HG03520 (cell line): ENCODE measurements around the gene TMEM33.

Experiments
- ATAC-seq: cut with Tn5 transposase; IDR thresholded peaks from one replicate; pipeline ENCODE4 v1.9.1; 2021; ENCODE audit warnings: mild to moderate bottlenecking, moderate library complexity; ENCODE audit not compliant: unreplicated experiment

TMEM33 gene

GRCh38 chr4:41939016-41939626, 3.9 kb downstream of the TMEM33 start:
- ATAC-seq, result no peak

GRCh38 chr4:41940834-41941233, 5.6 kb downstream of the TMEM33 start:
- no peak for ATAC-seq

- ATAC-seq, result no peak
Observed at GRCh38 chr4:41943506-41943905, 8.3 kb downstream of the TMEM33 start.

GRCh38 chr4:41944089-41944488, 8.9 kb downstream of the TMEM33 start:
- ATAC-seq, result no peak

GRCh38 chr4:41949531-41949930, 14.3 kb downstream of the TMEM33 start:
- no peak for ATAC-seq

GRCh38 chr4:41957634-41958033, 22.4 kb downstream of the TMEM33 start:
- no peak for ATAC-seq

- no peak for ATAC-seq
Observed at GRCh38 chr4:41963105-41963504, 27.9 kb downstream of the TMEM33 start.

GRCh38 chr4:41964401-41964800, 29.2 kb downstream of the TMEM33 start:
- ATAC-seq, result no peak

- no peak for ATAC-seq
Observed at GRCh38 chr4:41967392-41967791, 32.2 kb downstream of the TMEM33 start.

- no peak for ATAC-seq
Observed at GRCh38 chr4:41969671-41970070, 34.4 kb downstream of the TMEM33 start.

- ATAC-seq, result no peak
Observed at GRCh38 chr4:41975341-41975740, 40.1 kb downstream of the TMEM33 start.

- ATAC-seq, result no peak
Observed at GRCh38 chr4:41976775-41977516, 41.7 kb downstream of the TMEM33 start.

GRCh38 chr4:41977709-41978108, 42.5 kb downstream of the TMEM33 start:
- no peak for ATAC-seq

GRCh38 chr4:41981456-41981855, 46.2 kb downstream of the TMEM33 start, which contains the start of gene DCAF4L1:
Gene DCAF4L1 (plus strand): TSS chr4:41981756. CDS start chr4:41981793, 37 bp downstream.
- no peak for ATAC-seq

- no peak for ATAC-seq
Observed at GRCh38 chr4:41982716-41983115, 47.5 kb downstream of the TMEM33 start.

GRCh38 chr4:41985151-41985550, 49.9 kb downstream of the TMEM33 start:
- ATAC-seq, result no peak

- peak; percentile 15 for ATAC-seq
Observed at GRCh38 chr4:41989994-41990364, 54.8 kb downstream of the TMEM33 start.

GRCh38 chr4:41990365-41991111, 55.3 kb downstream of the TMEM33 start, which contains the start of gene SLC30A9:
Gene SLC30A9 (plus strand): TSS chr4:41990530. CDS start chr4:41990652, 122 bp downstream.
- ATAC-seq, result peak; percentile 99

- ATAC-seq, result no peak
Observed at GRCh38 chr4:41991916-41992767, 56.9 kb downstream of the TMEM33 start.

- ATAC-seq, result no peak
Observed at GRCh38 chr4:41992967-41993857, 58.0 kb downstream of the TMEM33 start.
